GM12801 (cell line): Measurements from ENCODE around the gene FKBP11.

Experiments used
- TF ChIP-seq, protein P1 (sequence below): IDR thresholded peaks from one replicate; pipeline ENCODE4 v1.5.1; 2011; ENCODE audit warnings: control low read depth; ENCODE audit not compliant: insufficient read length; ENCODE audit errors: extremely low read depth

The FKBP11 gene

DNA sequence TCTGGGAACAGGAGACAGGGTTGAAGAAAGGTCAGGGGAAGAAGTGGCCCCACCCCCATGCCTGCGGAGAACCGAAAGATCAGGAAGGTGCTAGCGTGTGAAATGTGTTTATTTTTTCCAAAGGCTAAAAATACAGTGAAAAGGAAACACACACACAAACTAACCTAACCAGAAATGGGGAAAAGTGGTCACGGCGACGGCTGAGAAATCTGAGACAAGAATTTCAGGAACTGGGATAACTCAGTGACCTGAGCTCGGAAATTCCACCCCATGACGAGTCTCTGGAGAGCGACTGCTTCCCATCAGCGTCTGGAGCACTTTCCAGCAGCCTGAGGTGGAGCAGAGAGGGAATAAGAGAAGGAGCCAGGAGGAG, 43.0 kb downstream of the FKBP11 start:
- TF ChIP-seq, protein P1, sequence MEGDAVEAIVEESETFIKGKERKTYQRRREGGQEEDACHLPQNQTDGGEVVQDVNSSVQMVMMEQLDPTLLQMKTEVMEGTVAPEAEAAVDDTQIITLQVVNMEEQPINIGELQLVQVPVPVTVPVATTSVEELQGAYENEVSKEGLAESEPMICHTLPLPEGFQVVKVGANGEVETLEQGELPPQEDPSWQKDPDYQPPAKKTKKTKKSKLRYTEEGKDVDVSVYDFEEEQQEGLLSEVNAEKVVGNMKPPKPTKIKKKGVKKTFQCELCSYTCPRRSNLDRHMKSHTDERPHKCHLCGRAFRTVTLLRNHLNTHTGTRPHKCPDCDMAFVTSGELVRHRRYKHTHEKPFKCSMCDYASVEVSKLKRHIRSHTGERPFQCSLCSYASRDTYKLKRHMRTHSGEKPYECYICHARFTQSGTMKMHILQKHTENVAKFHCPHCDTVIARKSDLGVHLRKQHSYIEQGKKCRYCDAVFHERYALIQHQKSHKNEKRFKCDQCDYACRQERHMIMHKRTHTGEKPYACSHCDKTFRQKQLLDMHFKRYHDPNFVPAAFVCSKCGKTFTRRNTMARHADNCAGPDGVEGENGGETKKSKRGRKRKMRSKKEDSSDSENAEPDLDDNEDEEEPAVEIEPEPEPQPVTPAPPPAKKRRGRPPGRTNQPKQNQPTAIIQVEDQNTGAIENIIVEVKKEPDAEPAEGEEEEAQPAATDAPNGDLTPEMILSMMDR: no peak

DNA sequence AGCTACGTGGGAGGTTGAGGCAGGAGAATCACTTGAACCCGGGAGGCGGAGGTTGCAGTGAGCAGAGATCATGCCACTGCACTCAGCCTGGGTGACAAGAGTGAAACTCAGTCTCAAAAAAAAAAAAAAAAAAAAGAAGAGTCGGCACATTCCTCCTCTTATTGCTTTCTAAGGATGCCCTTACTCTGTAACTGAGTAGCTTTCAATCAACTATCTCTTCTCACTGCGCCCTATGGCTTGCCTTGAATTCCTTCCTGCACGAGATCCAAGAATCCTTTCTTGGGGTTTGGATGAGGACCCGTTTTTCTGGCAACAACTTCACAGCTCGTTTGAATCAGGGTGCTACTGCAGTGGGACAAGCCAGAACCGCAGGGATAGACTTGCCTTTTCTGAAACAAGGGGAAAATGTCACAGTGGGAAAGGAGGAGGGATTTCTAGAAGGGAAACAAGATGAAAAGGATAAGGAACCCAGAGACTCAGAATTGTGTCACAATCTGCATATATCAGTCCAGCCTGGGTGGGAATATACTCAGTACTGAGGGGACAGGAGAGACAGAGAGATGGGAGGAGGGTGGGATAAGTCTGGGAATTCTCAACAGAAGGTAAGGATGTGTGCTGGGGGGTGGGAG, 43.5 kb downstream of the FKBP11 start:
- TF ChIP-seq, protein P1: no peak

DNA sequence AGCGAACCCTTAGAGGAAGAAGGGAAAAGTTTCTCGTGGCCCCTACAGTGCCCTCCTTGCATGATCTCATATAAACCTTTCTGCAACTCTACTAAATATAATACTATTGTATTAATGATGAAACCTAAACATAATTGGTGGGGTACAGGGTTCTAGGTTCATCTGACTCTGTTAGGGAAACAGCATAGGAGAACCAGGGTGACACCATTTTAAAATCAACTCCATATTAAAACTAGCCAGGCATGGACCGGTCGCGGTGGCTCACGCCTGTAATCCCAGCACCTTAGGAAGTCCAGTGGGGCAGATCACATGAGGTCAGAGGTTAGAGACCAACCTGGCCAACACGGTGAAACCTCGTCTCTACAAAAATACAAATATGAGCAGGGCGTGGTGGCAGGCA, 44.6 kb downstream of the FKBP11 start:
- TF ChIP-seq, protein P1: no peak

DNA sequence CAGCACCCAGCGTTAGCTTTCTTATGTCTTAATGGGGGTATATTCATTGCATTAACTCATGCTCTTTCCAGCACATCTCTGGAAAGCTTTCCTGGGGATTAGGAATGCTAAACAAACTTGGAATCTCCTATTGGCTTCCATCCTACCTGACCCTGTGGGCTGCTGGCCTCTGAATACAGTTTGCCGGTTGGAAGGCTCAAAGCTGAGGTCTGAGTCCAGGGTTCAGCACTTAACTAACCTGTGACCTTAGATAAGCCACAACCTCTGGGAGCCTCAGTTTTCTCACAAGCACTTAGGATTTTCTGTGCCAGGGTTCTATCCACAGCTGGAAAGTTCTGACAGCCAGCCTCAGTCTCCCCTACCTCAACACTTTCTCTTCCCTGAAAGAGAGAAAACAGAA, 46.7 kb downstream of the FKBP11 start:
- TF ChIP-seq, protein P1: no peak

DNA sequence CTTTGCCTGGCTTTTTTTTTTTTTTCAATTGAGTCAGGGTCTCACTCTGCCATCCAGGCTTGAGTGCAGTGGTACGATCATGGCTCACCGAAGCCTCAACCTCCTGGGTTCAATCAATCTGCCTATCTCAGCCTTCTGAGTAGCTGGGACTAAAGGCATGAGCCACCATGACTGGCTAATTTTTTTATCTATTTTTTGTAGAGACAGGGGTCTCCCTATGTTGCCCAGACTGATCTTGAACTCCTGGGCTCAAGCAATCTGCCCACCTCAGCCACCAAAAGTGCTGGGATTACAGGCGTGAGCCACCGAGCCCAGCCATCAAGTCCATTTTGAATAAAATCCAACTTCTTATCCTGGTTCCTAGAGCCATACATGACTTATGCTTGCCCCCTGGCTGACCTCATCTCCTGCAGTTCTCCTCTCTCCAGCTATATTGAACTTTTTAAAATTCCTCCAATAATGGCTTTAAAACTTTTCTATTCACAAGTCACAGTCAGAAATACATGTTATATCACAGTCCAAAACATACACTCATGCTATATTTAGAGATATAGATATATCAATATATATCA, 49.3 kb downstream of the FKBP11 start:
- TF ChIP-seq, protein P1: no peak

DNA sequence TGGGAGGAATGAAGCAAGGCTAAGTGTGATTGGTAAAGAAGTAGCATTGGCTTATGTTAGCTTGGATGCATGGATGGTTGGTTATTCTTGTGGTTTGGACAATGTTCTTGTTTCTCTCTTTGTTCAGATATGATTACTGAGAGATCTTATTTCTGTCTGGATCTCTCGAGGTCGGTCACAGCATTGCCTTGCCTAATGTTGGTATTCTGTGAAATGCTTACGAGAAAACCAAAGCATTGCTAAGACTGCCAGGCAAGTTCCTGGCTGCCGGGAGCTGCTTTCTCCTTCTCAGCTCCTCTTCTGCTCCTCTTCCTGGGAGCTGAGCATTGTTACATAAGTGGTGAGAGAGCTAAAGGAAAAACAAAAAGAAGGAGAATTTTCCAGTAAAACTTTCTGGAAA, 52.2 kb downstream of the FKBP11 start:
- TF ChIP-seq, protein P1: no peak
